NCI-H2029 (cell line): ENCODE results near the gene WDR38.

Experiments used
- DNase-seq: peaks from one replicate; lab custom pipeline; 2025; lab: John Stamatoyannopoulos, UW

The WDR38 gene

GRCh38 chr9:124882231-124882630 is 29.0 kb downstream of the WDR38 start:
- DNase-seq = no peak

GRCh38 chr9:124884376-124884775 is 31.1 kb downstream of the WDR38 start:
- DNase-seq = no peak

DNA sequence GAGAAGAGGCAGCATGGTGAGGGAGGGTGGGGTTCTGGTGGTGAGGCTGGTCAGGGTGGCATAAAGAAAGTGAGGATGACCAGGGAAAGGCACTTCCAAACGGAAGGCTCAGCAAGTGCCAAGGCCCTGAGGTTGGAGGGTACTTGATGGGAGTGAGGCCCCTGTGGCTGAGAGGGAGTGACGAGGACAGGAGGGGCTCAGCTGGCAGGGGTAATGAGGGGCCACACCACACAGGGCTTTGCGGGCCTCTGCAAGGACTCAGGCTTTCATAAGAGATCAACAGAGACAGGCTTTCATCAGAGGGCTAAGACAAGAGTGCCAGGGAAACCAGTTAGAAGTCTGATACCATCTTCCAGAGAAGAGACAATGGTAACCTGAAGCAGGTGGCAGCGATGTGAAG is 32.3 kb downstream of the WDR38 start:
- DNase-seq = no peak

- no peak for DNase-seq
Observed at GRCh38 chr9:124886461-124886860, 33.2 kb downstream of the WDR38 start.

DNA sequence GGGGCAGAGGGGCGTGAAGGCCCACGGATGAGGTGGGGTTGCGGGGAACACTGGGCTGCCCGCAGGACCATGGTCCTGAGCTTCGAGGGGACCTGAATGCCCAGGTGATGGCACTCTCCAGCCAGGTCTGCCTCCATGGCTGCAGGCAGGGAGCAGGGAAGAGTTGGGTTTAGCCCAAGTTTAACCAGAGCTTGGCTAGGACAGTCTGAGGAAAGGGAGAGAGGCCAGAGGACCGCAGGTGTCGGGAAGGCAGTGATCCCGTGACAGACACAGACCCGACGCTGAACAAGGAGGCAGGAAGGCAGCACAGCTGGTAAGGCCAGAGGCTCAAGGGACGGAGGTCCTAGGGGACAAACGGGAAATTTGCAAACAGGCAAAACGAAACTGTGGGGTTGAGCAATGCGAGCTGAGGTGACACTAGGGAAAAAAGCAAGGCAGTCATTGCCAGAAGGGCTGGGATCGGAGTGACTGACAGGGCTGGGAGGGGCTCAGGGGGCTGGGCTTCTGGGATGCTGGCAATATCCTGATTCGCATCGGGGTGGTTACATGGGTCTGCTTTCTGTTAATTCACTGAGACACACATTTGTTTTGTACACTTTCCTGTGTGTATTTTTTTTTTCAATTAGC is 33.7 kb downstream of the WDR38 start:
- no peak for DNase-seq

- no peak for DNase-seq
Observed at GRCh38 chr9:124887832-124888231, 34.6 kb downstream of the WDR38 start.

DNA sequence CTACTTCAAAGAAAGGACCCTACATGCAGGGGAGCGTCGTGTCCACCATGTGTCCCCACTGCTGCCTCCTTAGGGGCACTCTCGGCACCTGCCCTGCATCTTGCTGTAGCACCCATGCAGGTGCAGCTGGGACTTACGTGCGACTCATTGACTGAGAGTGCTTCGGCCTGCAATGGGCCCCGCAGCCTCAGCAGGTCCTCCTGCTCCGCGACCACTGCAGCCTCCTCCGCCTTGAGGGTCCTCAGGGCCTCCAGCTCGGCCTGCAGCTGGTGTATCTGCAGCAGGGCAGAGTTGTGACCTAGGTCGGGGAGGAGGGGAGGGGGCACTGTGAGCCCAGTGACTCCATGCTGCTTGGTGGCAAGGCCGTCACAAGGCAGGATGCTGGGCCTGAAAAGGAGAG is 35.7 kb downstream of the WDR38 start:
- DNase-seq = no peak

GRCh38 chr9:124890179-124890578 is 36.9 kb downstream of the WDR38 start:
- DNase-seq = no peak

DNA sequence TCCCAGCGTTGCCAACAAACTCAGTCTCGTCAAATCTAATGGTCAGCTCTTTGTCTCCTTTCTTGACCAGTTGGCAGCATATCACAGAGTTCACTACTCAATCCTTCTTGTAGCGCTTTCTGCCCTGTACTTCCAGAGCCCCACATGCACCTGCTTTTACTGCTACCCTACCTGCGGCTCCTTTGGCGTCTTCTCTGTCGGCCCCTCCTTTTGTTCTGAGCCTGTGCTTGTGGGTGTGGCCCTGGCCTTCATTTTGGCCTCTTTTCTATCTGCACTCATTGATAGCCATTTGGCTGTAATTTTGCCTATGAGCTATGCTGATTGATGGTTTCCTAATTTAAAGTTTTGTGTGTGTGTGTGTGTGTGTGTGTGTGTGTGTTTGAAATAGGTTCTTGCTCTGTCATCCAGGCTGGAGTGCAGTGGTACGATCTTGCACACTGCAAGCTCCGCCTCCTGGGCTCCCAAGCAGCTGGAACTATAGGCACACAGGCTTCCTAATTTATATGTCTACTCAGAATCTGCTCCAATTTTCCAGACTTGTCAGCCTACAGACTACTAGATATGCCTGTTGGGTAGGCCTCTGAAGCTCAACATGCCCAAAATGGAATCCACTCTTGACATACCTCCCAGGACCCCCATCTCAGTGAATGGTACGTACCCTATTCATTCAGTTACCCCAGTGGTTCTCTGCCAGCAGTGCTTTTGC is 40.9 kb downstream of the WDR38 start:
- DNase-seq = no peak

DNA sequence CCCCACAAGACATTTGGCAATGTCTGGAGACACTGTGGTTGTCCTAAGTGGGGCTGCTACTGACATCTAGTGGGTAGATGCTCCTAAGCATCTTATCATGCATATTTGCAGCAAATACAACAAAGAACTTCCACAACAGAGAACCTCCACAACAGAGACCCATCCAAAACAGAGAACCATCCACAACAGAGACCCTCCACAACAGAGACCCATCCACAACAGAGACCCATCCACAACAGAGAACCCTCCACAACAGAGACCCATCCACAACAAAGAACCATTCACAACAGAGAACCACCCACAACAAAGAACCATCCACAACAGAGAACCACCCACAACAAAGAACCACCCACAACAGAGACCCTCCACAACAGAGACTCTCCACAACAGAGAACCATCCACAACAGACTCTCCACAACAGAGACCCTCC is 41.5 kb downstream of the WDR38 start:
- DNase-seq = peak; percentile 4

GRCh38 chr9:124897570-124898460 is 44.6 kb downstream of the WDR38 start:
- no peak for DNase-seq

- DNase-seq = no peak
Observed at GRCh38 chr9:124899845-124900244, 46.6 kb downstream of the WDR38 start.

DNA sequence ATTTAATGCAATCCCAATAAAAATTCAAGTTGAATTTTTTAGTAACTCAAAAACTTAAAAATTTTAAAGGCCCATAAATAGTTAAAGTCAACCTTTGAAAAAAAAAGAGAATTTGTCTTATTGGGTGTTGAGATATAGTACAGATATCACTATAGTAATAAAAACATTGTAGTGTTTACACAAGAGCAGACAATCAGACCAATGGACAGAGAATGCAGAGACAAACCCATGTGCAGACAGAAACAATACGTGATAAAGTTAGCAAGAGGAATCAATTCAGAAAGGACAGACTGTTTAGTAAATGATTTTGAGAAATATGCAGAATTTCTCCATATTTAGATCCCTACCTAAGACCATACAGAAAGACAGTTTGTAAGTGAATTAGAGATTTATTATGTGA is 53.7 kb downstream of the WDR38 start:
- no peak for DNase-seq
